HEK293T (cell line): ENCODE measurements around the gene RER1.

Experiments
- ARNT ChIP-seq: fragments of 450-650 bp; IDR thresholded peaks from 2 replicates; pipeline ENCODE4 v1.6.1; 2017; ENCODE audit warnings: mild to moderate bottlenecking
- BHLHE40 ChIP-seq: fragments of 450-650 bp; IDR thresholded peaks from 2 replicates; pipeline ENCODE4 v1.6.1; 2016; ENCODE audit warnings: mild to moderate bottlenecking, moderate library complexity, borderline replicate concordance
- ELF4 ChIP-seq: fragments of 450-650 bp; IDR thresholded peaks from 2 replicates; pipeline ENCODE4 v1.6.1; 2017; ENCODE audit warnings: antibody characterized with exemption
- FOXK2 ChIP-seq: fragments of 450-650 bp; IDR thresholded peaks from 2 replicates; pipeline ENCODE4 v1.6.1; 2016; ENCODE audit warnings: mild to moderate bottlenecking
- FOXM1 ChIP-seq: fragments of 450-650 bp; IDR thresholded peaks from 2 replicates; pipeline ENCODE4 v1.6.1; 2017; ENCODE audit warnings: mild to moderate bottlenecking, borderline replicate concordance
- LEF1 ChIP-seq: fragments of 450-650 bp; IDR thresholded peaks from 2 replicates; pipeline ENCODE4 v1.6.1; 2017; ENCODE audit warnings: mild to moderate bottlenecking, borderline replicate concordance
- SP1 ChIP-seq: fragments of 450-650 bp; IDR thresholded peaks from 2 replicates; pipeline ENCODE4 v1.6.1; 2017
- TARDBP ChIP-seq: fragments of 450-650 bp; IDR thresholded peaks from 2 replicates; pipeline ENCODE4 v1.6.1; 2016
- ZNF384 ChIP-seq: fragments of 450-650 bp; IDR thresholded peaks from 2 replicates; pipeline ENCODE4 v1.6.1; 2016

- no peak for TF ChIP-seq ELF4
- TF ChIP-seq FOXM1, result no peak
- TF ChIP-seq SP1, result no peak
- TF ChIP-seq ARNT, result no peak
- no peak for TF ChIP-seq ZNF384
- TF ChIP-seq FOXK2, result no peak
- TF ChIP-seq TARDBP, result no peak
- TF ChIP-seq LEF1, result no peak
- no peak for TF ChIP-seq BHLHE40
These were observed 11.8 kb upstream of the RER1 start for GRCh38 chr1:2379733-2380404.
